Nephron progenitor cell (in vitro differentiated cells): ENCODE results near the gene SLC15A4.
A peak's percentile ranks its signal among the peaks of the same experiment; 100 is the strongest.

Experiments
- DNase-seq: peaks from one replicate; pipeline ENCODE4 v3.0.0; 2021
- H3K27ac Mint-ChIP-seq: 2 replicates; pipeline ENCODE4 v1.8.0; 2021; ENCODE audit warnings: mild to moderate bottlenecking, moderate library complexity, mixed read lengths
- H3K27me3 Mint-ChIP-seq: 2 replicates; pipeline ENCODE4 v1.8.0; 2021; ENCODE audit warnings: mild to moderate bottlenecking, low read depth, mixed read lengths; ENCODE audit not compliant: poor library complexity
- H3K36me3 Mint-ChIP-seq: 2 replicates; pipeline ENCODE4 v1.8.0; 2021; ENCODE audit warnings: low read depth, mixed read lengths
- H3K4me1 Mint-ChIP-seq: 2 replicates; pipeline ENCODE4 v1.8.0; 2021; ENCODE audit warnings: mixed read lengths
- H3K4me3 Mint-ChIP-seq: 2 replicates; pipeline ENCODE4 v1.8.0; 2021; ENCODE audit warnings: mild to moderate bottlenecking, moderate library complexity, mixed read lengths
- H3K9me3 Mint-ChIP-seq: 2 replicates; pipeline ENCODE4 v1.8.0; 2021; ENCODE audit warnings: mild to moderate bottlenecking, moderate library complexity, mixed read lengths
- TF ChIP-seq, protein P1 (sequence below): fragments of 200-600 bp; sonication (generic); IDR thresholded peaks from 2 replicates; pipeline ENCODE4 v1.5.0; 2021; ENCODE audit warnings: antibody characterized with exemption

The SLC15A4 gene

DNA sequence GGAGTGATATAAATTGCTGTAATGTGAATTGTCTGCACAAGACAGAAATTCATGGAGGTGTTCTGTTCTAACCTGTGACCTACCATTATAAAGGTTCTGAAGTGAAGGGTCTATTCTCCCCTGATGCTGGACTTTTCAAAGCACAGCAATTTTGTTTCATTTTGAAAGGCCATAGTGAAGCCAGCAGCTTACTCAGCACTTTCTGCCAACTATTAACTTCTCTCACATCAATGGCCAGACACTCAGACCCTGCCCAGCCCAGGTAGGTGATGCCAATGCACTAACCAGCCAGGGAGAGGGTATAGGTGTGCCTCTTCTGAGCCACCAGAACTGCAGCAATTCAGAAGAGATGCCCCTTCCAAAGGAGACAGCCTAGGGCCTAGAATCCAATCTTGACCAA, 43.9 kb downstream of the SLC15A4 start:
- Mint-ChIP-seq H3K36me3 (no peaks in the 10 kb centered on the region), H3K27ac (no peak overlapping the region), H3K4me3 (no peak overlapping the region), H3K27me3 (peaks cover 23% of the 10 kb centered on the region), H3K9me3 (peaks cover 15% of the 10 kb centered on the region), H3K4me1 (peaks cover 17% of the 10 kb centered on the region)
- TF ChIP-seq, protein P1, sequence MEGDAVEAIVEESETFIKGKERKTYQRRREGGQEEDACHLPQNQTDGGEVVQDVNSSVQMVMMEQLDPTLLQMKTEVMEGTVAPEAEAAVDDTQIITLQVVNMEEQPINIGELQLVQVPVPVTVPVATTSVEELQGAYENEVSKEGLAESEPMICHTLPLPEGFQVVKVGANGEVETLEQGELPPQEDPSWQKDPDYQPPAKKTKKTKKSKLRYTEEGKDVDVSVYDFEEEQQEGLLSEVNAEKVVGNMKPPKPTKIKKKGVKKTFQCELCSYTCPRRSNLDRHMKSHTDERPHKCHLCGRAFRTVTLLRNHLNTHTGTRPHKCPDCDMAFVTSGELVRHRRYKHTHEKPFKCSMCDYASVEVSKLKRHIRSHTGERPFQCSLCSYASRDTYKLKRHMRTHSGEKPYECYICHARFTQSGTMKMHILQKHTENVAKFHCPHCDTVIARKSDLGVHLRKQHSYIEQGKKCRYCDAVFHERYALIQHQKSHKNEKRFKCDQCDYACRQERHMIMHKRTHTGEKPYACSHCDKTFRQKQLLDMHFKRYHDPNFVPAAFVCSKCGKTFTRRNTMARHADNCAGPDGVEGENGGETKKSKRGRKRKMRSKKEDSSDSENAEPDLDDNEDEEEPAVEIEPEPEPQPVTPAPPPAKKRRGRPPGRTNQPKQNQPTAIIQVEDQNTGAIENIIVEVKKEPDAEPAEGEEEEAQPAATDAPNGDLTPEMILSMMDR, result no peak
- no peak for DNase-seq

DNA sequence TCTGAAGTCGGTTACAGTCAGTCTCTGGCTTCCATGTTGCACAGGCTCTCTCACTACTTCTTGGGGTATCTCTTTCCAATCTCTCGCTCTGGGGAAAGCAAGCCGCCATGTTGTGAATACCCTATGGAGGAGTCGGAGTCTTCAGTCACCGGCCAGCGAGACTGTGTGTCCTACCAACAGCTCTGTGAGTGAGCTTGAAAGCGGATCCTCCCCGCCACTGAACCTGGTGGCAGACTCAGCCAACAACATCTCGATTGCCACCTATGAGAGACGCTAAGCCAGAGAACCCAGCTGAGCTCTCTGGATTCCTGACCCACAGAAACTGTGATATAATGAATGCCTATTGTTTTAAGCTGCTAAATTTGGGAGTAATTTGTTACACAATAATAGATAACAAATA, 51.5 kb downstream of the SLC15A4 start:
- no peak overlapping the region for H3K27ac Mint-ChIP-seq
- H3K4me1 Mint-ChIP-seq, result peaks cover 7% of the 10 kb centered on the region
- H3K4me3 Mint-ChIP-seq, result no peak overlapping the region
- DNase-seq, result no peak
- no peaks in the 10 kb centered on the region for H3K36me3 Mint-ChIP-seq
- H3K27me3 Mint-ChIP-seq, result peaks cover 27% of the 10 kb centered on the region
- TF ChIP-seq, protein P1, result no peak
- H3K9me3 Mint-ChIP-seq, result no peaks in the 10 kb centered on the region

DNA sequence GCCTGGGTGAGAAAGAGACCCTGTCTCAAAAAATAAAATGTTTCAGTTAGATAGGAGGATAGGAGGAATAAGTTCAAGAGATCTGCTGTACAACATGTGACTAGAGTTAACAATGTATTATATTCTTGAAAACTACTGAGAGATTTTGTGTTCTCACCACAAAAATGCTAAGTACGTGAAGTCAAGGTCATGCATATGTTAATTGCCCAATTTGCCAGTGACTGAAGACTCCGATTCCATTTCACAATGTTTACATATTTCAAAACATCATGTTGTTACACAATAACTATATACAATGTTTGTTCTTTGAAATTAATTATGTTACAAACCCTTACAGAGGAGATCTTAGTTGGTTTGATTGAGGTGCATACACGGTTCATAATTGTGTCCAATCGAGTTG, 52.1 kb downstream of the SLC15A4 start:
- no peak overlapping the region for H3K27ac Mint-ChIP-seq
- H3K4me1 Mint-ChIP-seq, result peaks cover 11% of the 10 kb centered on the region
- H3K4me3 Mint-ChIP-seq, result no peak overlapping the region
- TF ChIP-seq, protein P1, result no peak
- no peaks in the 10 kb centered on the region for H3K9me3 Mint-ChIP-seq
- H3K36me3 Mint-ChIP-seq, result no peaks in the 10 kb centered on the region
- DNase-seq, result no peak
- peaks cover 33% of the 10 kb centered on the region for H3K27me3 Mint-ChIP-seq

DNA sequence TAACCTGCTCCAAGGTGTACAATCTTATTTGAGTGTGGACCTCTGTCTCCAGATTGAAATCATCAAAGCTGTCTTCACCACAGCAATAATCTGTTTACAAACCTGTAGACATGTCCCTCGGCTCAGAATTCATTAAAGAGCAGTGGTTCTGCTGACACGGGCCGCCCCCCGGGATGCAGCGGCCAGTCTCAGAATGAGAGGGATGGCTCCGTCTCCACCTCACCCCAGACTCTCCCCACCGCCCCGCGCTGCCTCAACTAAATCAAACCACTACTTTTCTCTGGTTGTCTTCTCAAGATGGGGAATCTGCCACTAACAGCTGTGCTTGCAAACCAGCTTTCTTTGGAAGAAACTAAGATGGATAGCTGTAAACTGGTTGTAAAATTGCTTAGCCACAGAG, 56.2 kb downstream of the SLC15A4 start:
- H3K36me3 Mint-ChIP-seq, result no peaks in the 10 kb centered on the region
- H3K27me3 Mint-ChIP-seq, result peaks cover 42% of the 10 kb centered on the region
- TF ChIP-seq, protein P1, result no peak
- H3K4me3 Mint-ChIP-seq, result peak overlapping the region; percentile 8
- H3K4me1 Mint-ChIP-seq, result peaks cover 16% of the 10 kb centered on the region
- peak overlapping the region; percentile 52 for H3K27ac Mint-ChIP-seq
- H3K9me3 Mint-ChIP-seq, result no peaks in the 10 kb centered on the region
- no peak for DNase-seq

DNA sequence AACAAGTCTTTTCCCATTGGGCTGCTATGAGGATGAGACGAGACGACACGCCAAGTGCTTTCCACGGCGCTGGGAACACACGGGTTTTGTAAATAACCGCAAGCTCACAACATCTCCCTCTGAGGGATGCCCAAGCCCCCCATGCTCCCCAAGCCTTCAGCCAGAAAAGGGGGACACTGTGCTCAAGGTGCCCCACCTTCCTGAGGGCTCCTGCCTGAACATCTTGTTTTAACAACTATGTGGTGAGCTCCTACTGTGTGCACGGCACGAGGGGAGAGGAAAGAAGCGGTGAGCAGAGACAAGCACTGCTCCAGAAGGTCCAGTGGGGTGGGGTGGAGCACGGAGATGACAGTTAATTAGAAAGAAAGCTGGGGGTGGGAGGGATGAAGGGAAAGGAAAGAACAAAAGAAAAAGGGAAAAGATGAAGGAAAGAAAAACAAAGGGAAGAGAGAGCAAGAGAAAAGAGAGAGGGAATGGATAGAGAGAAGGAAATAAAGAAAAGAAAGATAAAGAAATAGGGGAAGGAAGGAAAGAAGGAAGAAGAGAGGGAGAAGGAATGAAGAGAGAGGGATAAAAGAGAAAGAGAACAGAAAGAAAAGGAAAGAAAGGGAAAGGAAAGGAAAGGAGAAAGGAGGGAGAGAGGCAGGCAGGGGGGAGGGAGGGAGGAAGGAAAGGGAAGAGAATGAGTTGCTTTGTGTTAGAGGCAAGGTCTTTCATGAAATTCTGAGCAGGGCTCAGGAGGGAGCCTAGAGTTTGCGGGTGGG, 56.8 kb downstream of the SLC15A4 start:
- Mint-ChIP-seq H3K4me1 (peaks cover 16% of the 10 kb centered on the region), H3K27me3 (peaks cover 42% of the 10 kb centered on the region), H3K27ac (no peak overlapping the region), H3K36me3 (no peaks in the 10 kb centered on the region), H3K9me3 (no peaks in the 10 kb centered on the region), H3K4me3 (peak overlapping the region; percentile 25)
- no peak for DNase-seq
- TF ChIP-seq, protein P1, result no peak

DNA sequence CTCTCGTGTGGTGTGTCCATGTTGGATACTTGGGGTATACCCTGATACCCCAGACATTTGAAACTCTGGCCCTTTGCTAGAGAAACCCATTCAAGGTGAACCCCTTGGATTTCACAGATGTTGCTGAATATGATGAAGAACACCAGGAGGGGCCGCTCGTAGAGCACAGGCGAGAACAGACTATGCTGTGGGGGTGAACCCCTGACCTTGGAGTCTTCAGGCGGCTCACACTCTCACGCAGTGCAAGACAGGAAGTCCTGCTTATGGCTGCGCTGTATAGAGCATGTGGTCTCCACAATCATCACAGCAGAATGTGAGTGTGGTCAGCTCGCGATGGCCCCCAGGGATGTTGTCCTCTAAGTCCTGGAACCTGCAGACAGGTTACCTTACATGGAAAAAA, 60.4 kb downstream of the SLC15A4 start:
- Mint-ChIP-seq H3K9me3 (no peaks in the 10 kb centered on the region), H3K27ac (no peak overlapping the region), H3K36me3 (no peaks in the 10 kb centered on the region), H3K4me3 (no peak overlapping the region), H3K4me1 (peaks cover 16% of the 10 kb centered on the region), H3K27me3 (peaks cover 35% of the 10 kb centered on the region)
- TF ChIP-seq, protein P1, result no peak
- DNase-seq, result no peak
